HCT116 (cell line): ENCODE results near the gene ATRIP. TPM values are rescaled to one million over a fixed set of nuclear protein-coding genes. Genes with fewer than 3 reads are reported as not detected.

ENCODE experiments used
- ATAC-seq: fragments of 200-7000 bp; cut with Tn5 transposase; 2 replicates; pipeline ENCODE4 v1.9.1; 2020; ENCODE audit warnings: mild to moderate bottlenecking, moderate library complexity
- BruUV-seq: library from RNA; stranded (reverse); fragments of 400-500 nt; replicated peaks from 2 replicates; lab custom pipeline; 2021; lab: Mats Ljungman, UMichigan
- CTCF ChIA-PET: fragments of 300-600 bp; sonication (Branson Sonifier 250); formaldehyde crosslinking; loops from one replicate; lab custom pipeline; 2021; ENCODE audit warnings: antibody characterized with exemption; lab: Charles Lee
- POLR2A ChIA-PET: fragments of 300-600, 350-600 bp; sonication (Branson Sonifier 250); formaldehyde crosslinking; loops from one replicate; lab custom pipeline; 2021; ENCODE audit warnings: antibody characterized with exemption; lab: Charles Lee
- RAD21 ChIA-PET, 2 experiments: fragments of 300-600 bp; sonication (Branson Sonifier 250); formaldehyde crosslinking; loops; one replicate each; lab custom pipeline; 2023; ENCODE audit warnings: low total read pairs in 2 of 2; ENCODE audit not compliant: uncharacterized antibody in 2 of 2, unreplicated experiment in 2 of 2, low non-redundant PET in 1 of 2; lab: Charles Lee
- DNase-seq: peaks from one replicate; pipeline ENCODE4 v3.0.0-alpha.2; 2010; ENCODE audit warnings: low read depth, low spot score
- H2AFZ ChIP-seq: fragments of 200-600 bp; shearing (Covaris generic), sonication (generic); 2 replicates; pipeline ENCODE4 v1.6.1; 2017; ENCODE audit warnings: low read depth, mixed run types, mixed read lengths, antibody characterized with exemption, low read length; ENCODE audit not compliant: poor library complexity, severe bottlenecking
- H3K27ac ChIP-seq: 2 replicates; pipeline ENCODE4 v1.5.1; 2012; ENCODE audit warnings: low read depth, low read length
- H3K27me3 ChIP-seq: fragments of 200-600 bp; sonication (generic); 2 replicates; pipeline ENCODE4 v1.6.1; 2016; ENCODE audit warnings: mixed run types, low read length, mixed read lengths; ENCODE audit not compliant: insufficient read depth
- H3K36me3 ChIP-seq, 2 experiments: fragments of 200-500 bp in 1 of 2; fragments of 200-600 bp in 1 of 2; sonication (Bioruptor generic) in 1 of 2; sonication (generic) in 1 of 2; 2 replicates each; pipeline versions ENCODE4 v1.5.1 to v1.6.1; 2014 to 2016; ENCODE audit warnings: low read length in 2 of 2, inconsistent platforms in 1 of 2, mixed read lengths in 1 of 2, mixed run types in 1 of 2; ENCODE audit not compliant: insufficient read depth in 2 of 2, control insufficient read depth in 1 of 2
- H3K4me1 ChIP-seq, 2 experiments: fragments of 200-600 bp in 1 of 2; sonication (generic) in 1 of 2; 2 replicates each; pipeline versions ENCODE4 v1.5.1 to v1.6.1; 2012 to 2017; ENCODE audit warnings: low read length in 2 of 2, inconsistent platforms in 1 of 2, mild to moderate bottlenecking in 1 of 2, mixed read lengths in 1 of 2, mixed run types in 1 of 2, moderate library complexity in 1 of 2; ENCODE audit not compliant: insufficient read depth in 2 of 2, control insufficient read depth in 1 of 2
- H3K4me2 ChIP-seq: fragments of 200-600 bp; sonication (generic); 2 replicates; pipeline ENCODE4 v1.6.1; 2017; ENCODE audit warnings: mixed run types, low read length, mixed read lengths
- H3K4me3 ChIP-seq, 2 experiments: fragments of 200-600 bp in 1 of 2; sonication (generic) in 1 of 2; replicated peaks in 1 of 2; 2 replicates each; pipeline ENCODE4 v1.5.1; 2011 to 2016; ENCODE audit warnings: low read length in 2 of 2, control low read depth in 1 of 2, low read depth in 1 of 2, mild to moderate bottlenecking in 1 of 2, mixed read lengths in 1 of 2, mixed run types in 1 of 2
- H3K79me2 ChIP-seq: fragments of 200-600 bp; sonication (generic); 2 replicates; pipeline ENCODE4 v1.6.1; 2017; ENCODE audit warnings: mild to moderate bottlenecking, mixed run types, low read length, moderate library complexity, mixed read lengths; ENCODE audit not compliant: insufficient read depth
- H3K9ac ChIP-seq: fragments of 200-600 bp; sonication (generic); 2 replicates; pipeline ENCODE4 v1.6.1; 2016; ENCODE audit warnings: low read length, mixed read lengths
- H3K9me2 ChIP-seq: fragments of 200-600 bp; sonication (generic), shearing (Covaris generic); 2 replicates; pipeline ENCODE4 v1.6.1; 2017; ENCODE audit warnings: mixed run types, mild to moderate bottlenecking, moderate library complexity; ENCODE audit not compliant: insufficient read depth
- H3K9me3 ChIP-seq, 2 experiments: fragments of 200-500 bp in 1 of 2; fragments of 200-600 bp in 1 of 2; sonication (Bioruptor generic) in 1 of 2; sonication (generic) in 1 of 2; 2 replicates each; pipeline ENCODE4 v1.6.1; 2014 to 2017; ENCODE audit warnings: low read length in 2 of 2, mixed read lengths in 2 of 2, inconsistent platforms in 1 of 2, low read depth in 1 of 2, mild to moderate bottlenecking in 1 of 2, mixed run types in 1 of 2, moderate library complexity in 1 of 2; ENCODE audit not compliant: control insufficient read depth in 1 of 2, insufficient read depth in 1 of 2
- H4K20me1 ChIP-seq: fragments of 200-600 bp; sonication (generic), shearing (Covaris generic); 2 replicates; pipeline ENCODE4 v1.6.1; 2017; ENCODE audit warnings: mixed run types, mild to moderate bottlenecking, moderate library complexity; ENCODE audit not compliant: insufficient read depth
- ATF3 ChIP-seq: IDR thresholded peaks from 2 replicates; pipeline ENCODE4 v1.6.1; 2012
- CBX3 ChIP-seq: IDR thresholded peaks from 2 replicates; pipeline ENCODE4 v1.6.1; 2012; ENCODE audit warnings: low read depth
- CTCF ChIP-seq, 3 experiments: fragments of 200-600 bp in 1 of 3; sonication (generic) in 1 of 3; IDR thresholded peaks in 2 of 3; conservative IDR thresholded peaks in 1 of 3; 2 replicates each; pipeline ENCODE4 v1.5.1; 2012 to 2017; ENCODE audit warnings: low read depth in 2 of 3, low read length in 2 of 3, antibody characterized with exemption in 1 of 3, borderline replicate concordance in 1 of 3, control low read depth in 1 of 3, mild to moderate bottlenecking in 1 of 3, mixed read lengths in 1 of 3, mixed run types in 1 of 3, moderate library complexity in 1 of 3; ENCODE audit not compliant: insufficient read depth in 1 of 3
- EGR1 ChIP-seq: IDR thresholded peaks from 2 replicates; pipeline ENCODE4 v1.6.1; 2012; ENCODE audit warnings: low read depth
- ELF1 ChIP-seq: IDR thresholded peaks from 2 replicates; pipeline ENCODE4 v1.6.1; 2012; ENCODE audit warnings: low read depth, borderline replicate concordance
- EZH2 ChIP-seq: fragments of 200-600 bp; sonication (generic); IDR thresholded peaks from 2 replicates; pipeline ENCODE4 v1.6.1; 2017; ENCODE audit warnings: antibody characterized with exemption, mixed run types
- EZH2phosphoT487 ChIP-seq: fragments of 200-600 bp; IDR thresholded peaks from 2 replicates; pipeline ENCODE4 v1.6.1; 2018; ENCODE audit warnings: antibody characterized with exemption, borderline replicate concordance
- FOSL1 ChIP-seq: IDR thresholded peaks from 2 replicates; pipeline ENCODE4 v1.6.1; 2012; ENCODE audit warnings: low read depth
- JUND ChIP-seq: IDR thresholded peaks from 2 replicates; pipeline ENCODE4 v1.6.1; 2012
- MAX ChIP-seq: IDR thresholded peaks from 2 replicates; pipeline ENCODE4 v1.6.1; 2012
- POLR2A ChIP-seq: IDR thresholded peaks from 2 replicates; pipeline ENCODE4 v1.7.0; 2011; ENCODE audit warnings: borderline replicate concordance; ENCODE audit not compliant: insufficient read depth, insufficient read length; ENCODE audit errors: extremely low read depth
- POLR2AphosphoS5 ChIP-seq: IDR thresholded peaks from 2 replicates; pipeline ENCODE4 v1.6.1; 2011; ENCODE audit warnings: mild to moderate bottlenecking, low read depth, low read length, moderate library complexity
- RAD21 ChIP-seq: IDR thresholded peaks from 2 replicates; pipeline ENCODE4 v1.6.1; 2012; ENCODE audit warnings: low read depth, mild to moderate bottlenecking
- SIN3A ChIP-seq: IDR thresholded peaks from 2 replicates; pipeline ENCODE4 v1.6.1; 2012; ENCODE audit warnings: low read depth
- SRF ChIP-seq: IDR thresholded peaks from 2 replicates; pipeline ENCODE4 v1.6.1; 2012; ENCODE audit warnings: low read depth
- TCF7L2 ChIP-seq: IDR thresholded peaks from 2 replicates; pipeline ENCODE4 v1.7.0; 2011; ENCODE audit warnings: borderline replicate concordance, inconsistent platforms; ENCODE audit not compliant: insufficient read depth, insufficient read length; ENCODE audit errors: extremely low read depth
- YY1 ChIP-seq: IDR thresholded peaks from 2 replicates; pipeline ENCODE4 v1.6.1; 2011; ENCODE audit warnings: low read length, low read depth, moderate library complexity, mild to moderate bottlenecking; ENCODE audit not compliant: insufficient replicate concordance; ENCODE audit errors: extremely low read depth
- ZBTB33 ChIP-seq: IDR thresholded peaks from 2 replicates; pipeline ENCODE4 v1.6.1; 2011; ENCODE audit warnings: mild to moderate bottlenecking, low read length, moderate library complexity; ENCODE audit not compliant: insufficient replicate concordance; ENCODE audit errors: extremely low read depth
- ZFX ChIP-seq: fragments of 450-650 bp; IDR thresholded peaks from 2 replicates; pipeline ENCODE4 v1.6.1; 2017
- ZNF274 ChIP-seq: fragments of 200-500 bp; sonication (Bioruptor generic); IDR thresholded peaks from 2 replicates; pipeline ENCODE4 v1.6.1; 2014; ENCODE audit warnings: mild to moderate bottlenecking, low read depth, low read length, inconsistent platforms
- intact Hi-C: fragments of 100-400 bp; cut with micrococcal nuclease; formaldehyde crosslinking; loops from 2 replicates; pipeline ENCODE4 v1.10.0; 2022
- total RNA-seq: library from RNA; stranded (reverse); gene quantifications from one replicate; pipeline ENCODE4 v1.2.1, GENCODE V29; 2021; ENCODE audit not compliant: unreplicated experiment

Gene ATRIP
- total RNA-seq, 1 experiment from 2014 or later: 15.6 TPM

- ATAC-seq (no peak), DNase-seq (no peak)
- Histone ChIP-seq H3K9ac (no peak overlapping the region), H4K20me1 (no peaks in the 10 kb centered on the region), H3K36me3 (peaks cover 0 to 3% of the 10 kb centered on the region in 2 experiments; a peak in 2 of 4 replicates), H3K4me2 (no peak overlapping the region), H3K4me1 (no peaks in the 10 kb centered on the region), H3K79me2 (no peaks in the 10 kb centered on the region), H3K9me2 (no peaks in the 10 kb centered on the region), H3K4me3 (no peak overlapping the region), H3K27me3 (no peaks in the 10 kb centered on the region), H2AFZ (no peak overlapping the region), H3K9me3 (no peaks in the 10 kb centered on the region), H3K27ac (no peak overlapping the region)
- TF ChIP-seq EZH2phosphoT487: no peak
- no peak for TF ChIP-seq SRF
- no peak for TF ChIP-seq JUND
- no peak for TF ChIP-seq CBX3
- no peak for TF ChIP-seq ATF3
- no peak for TF ChIP-seq POLR2A
- TF ChIP-seq ZNF274: no peak
- TF ChIP-seq EZH2: no peak
- TF ChIP-seq ZFX: no peak
- no peak for TF ChIP-seq FOSL1
- TF ChIP-seq MAX: no peak
- TF ChIP-seq ELF1: no peak
- TF ChIP-seq YY1: no peak
- TF ChIP-seq EGR1: no peak
- TF ChIP-seq ZBTB33: no peak
- no peak for TF ChIP-seq CTCF (IDR thresholded peaks at IDR 0.05 in 2 of 3, conservative IDR thresholded peaks at IDR 0.05 in 1 of 3; ENCODE audit: borderline replicate concordance in 1 of 3, insufficient read depth in 1 of 3, low read depth in 2 of 3, low read length in 2 of 3)
- no peak for TF ChIP-seq TCF7L2
- TF ChIP-seq SIN3A: no peak
- no peak for TF ChIP-seq POLR2AphosphoS5
- TF ChIP-seq RAD21: no peak
- no TSS peak for BruUV-seq
- POLR2A ChIA-PET: no interaction called here
- CTCF ChIA-PET: interaction anchor here (1.6 kb wide), 1 partner anchor 12 kb away, joined by 5 read pairs; no protein-coding TSS in a partner anchor
- intact Hi-C loops: no loop called here
- RAD21 ChIA-PET: no interaction called here
Measured at GRCh38 chr3:48412375-48413001, 34.0 kb upstream of the ATRIP start.
